ENCODE measurements around the gene DIABLO. TPM values are rescaled to one million over a fixed set of nuclear protein-coding genes. Genes with fewer than 3 reads are reported as not detected.
"Not testable (repeated sequence)": the region's sequence is repeated elsewhere in the genome, so short reads cannot be mapped to it uniquely, and the experiment has no call there.

The DIABLO gene
- total RNA-seq, 1 donor from 2014 or later = 47.9 TPM

DNA sequence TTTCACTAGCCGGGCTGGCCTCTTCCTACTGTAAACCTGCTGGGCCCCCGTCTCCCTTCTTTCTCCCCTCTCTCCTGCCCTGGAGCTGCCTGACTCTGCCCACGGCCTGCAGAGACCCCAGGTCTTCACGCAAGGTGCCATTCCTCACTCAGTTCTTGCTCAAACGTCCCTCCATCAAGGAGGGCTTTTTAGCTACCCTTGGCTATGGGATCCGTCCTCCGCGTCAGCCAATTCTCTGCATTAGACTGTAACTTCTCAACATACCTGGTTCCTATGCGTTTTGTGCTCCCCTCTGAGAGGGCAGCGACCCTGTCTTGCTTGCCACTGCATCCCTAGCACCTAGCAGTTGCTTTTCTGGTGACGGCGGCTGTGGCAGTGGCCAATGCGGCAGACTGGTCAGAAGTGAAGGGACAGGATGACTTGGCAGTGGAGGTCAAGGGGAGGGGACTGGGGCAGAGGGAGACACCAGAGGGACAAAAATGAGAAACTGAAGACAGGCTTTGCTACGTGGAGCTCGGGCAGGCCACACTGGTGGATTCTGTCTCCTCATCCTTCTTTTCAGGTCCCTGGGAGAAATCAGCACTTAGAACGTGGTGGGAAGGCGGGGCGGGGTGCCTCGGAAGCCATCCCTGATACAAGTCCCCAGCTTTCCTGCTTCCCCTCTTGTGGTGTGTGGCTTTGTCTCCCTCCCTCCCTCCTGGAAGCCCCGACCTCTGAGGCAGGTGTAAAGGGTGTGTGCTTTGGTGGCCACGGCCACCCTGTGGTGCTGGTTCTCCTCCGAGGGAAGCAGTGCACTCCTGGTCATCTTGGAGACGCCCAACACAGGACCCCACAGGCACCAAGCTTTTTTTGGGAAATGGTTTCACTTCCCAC is 20.6 kb downstream of the DIABLO start:
- H3K9me3 ChIP-seq = no peaks in the 10 kb centered on the region
- TF ChIP-seq POLR2AphosphoS5 (IDR thresholded peaks at IDR 0.05; ENCODE audit: insufficient read depth in 1 of 2, low read depth in 1 of 2) (no peak), POLR2A (IDR thresholded peaks at IDR 0.05) (no peak)
- TF ChIP-seq, protein P1, sequence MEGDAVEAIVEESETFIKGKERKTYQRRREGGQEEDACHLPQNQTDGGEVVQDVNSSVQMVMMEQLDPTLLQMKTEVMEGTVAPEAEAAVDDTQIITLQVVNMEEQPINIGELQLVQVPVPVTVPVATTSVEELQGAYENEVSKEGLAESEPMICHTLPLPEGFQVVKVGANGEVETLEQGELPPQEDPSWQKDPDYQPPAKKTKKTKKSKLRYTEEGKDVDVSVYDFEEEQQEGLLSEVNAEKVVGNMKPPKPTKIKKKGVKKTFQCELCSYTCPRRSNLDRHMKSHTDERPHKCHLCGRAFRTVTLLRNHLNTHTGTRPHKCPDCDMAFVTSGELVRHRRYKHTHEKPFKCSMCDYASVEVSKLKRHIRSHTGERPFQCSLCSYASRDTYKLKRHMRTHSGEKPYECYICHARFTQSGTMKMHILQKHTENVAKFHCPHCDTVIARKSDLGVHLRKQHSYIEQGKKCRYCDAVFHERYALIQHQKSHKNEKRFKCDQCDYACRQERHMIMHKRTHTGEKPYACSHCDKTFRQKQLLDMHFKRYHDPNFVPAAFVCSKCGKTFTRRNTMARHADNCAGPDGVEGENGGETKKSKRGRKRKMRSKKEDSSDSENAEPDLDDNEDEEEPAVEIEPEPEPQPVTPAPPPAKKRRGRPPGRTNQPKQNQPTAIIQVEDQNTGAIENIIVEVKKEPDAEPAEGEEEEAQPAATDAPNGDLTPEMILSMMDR (IDR thresholded peaks at IDR 0.05) = no peak
- H3K27me3 ChIP-seq = peaks cover 6% of the 10 kb centered on the region
- intact Hi-C loops (cut with DNase I) = no loop called here
- H3K36me3 ChIP-seq = peaks cover 3 to 21% of the 10 kb centered on the region in 2 donors
- H3K4me3 ChIP-seq = no peak overlapping the region
- DNase-seq (ENCODE audit: extremely low spot score in 2 of 2) = no peak
- no peak overlapping the region for H3K27ac ChIP-seq
- H3K4me1 ChIP-seq = peaks cover 18% of the 10 kb centered on the region

DNA sequence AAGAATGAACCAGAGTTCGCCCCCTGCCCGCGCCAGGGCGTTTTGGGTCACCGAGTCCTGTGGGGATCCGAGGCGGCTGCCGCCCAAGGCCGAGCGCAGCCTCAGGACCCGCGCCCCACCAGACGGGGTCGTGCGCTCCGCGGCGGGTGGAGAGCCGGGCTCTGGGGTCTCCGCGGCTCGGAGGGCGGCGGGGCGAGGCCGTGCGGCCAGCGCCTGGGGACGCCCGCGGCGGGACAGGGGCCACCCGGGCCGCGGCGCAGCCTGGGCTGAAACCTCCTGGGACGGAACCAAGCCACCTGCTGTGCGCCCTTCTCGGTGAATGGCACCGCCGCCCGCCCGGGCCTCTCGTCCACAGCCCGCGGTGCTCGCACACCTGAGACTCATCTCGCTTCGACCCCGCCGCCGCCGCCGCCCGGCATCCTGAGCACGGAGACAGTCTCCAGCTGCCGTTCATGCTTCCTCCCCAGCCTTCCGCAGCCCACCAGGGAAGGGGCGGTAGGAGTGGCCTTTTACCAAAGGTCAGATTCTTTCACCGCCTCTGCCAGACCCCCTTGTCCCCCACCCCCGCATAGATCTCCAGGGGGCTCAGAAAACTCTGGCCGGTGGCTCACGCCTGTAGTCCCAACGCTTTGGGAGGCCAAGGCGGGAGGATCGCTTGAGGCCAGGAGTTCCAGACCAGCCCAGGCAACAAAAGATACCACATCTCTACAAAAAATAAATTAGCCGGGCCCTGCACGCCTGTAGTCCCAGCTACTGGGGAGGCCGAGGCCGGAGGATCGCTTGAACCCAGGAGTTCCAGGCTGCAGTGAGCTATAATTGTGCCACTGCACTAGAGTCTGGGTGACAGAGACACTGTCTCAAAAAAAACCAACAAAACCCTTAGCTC is 21.4 kb downstream of the DIABLO start:
- H3K4me1 ChIP-seq = peaks cover 18% of the 10 kb centered on the region
- no peak for DNase-seq (ENCODE audit: extremely low spot score in 2 of 2)
- no peak for TF ChIP-seq POLR2A (IDR thresholded peaks at IDR 0.05)
- TF ChIP-seq, protein P1 (IDR thresholded peaks at IDR 0.05) = no peak
- no peak for TF ChIP-seq POLR2AphosphoS5 (IDR thresholded peaks at IDR 0.05; ENCODE audit: insufficient read depth in 1 of 2, low read depth in 1 of 2)
- no peak overlapping the region for H3K27ac ChIP-seq
- peaks cover 6% of the 10 kb centered on the region for H3K27me3 ChIP-seq
- intact Hi-C loops (cut with DNase I) = no loop called here
- no peaks in the 10 kb centered on the region for H3K9me3 ChIP-seq
- H3K4me3 ChIP-seq = peak overlapping the region; percentile 55 to 75
- peaks cover under 1 to 17% of the 10 kb centered on the region in 2 donors for H3K36me3 ChIP-seq

DNA sequence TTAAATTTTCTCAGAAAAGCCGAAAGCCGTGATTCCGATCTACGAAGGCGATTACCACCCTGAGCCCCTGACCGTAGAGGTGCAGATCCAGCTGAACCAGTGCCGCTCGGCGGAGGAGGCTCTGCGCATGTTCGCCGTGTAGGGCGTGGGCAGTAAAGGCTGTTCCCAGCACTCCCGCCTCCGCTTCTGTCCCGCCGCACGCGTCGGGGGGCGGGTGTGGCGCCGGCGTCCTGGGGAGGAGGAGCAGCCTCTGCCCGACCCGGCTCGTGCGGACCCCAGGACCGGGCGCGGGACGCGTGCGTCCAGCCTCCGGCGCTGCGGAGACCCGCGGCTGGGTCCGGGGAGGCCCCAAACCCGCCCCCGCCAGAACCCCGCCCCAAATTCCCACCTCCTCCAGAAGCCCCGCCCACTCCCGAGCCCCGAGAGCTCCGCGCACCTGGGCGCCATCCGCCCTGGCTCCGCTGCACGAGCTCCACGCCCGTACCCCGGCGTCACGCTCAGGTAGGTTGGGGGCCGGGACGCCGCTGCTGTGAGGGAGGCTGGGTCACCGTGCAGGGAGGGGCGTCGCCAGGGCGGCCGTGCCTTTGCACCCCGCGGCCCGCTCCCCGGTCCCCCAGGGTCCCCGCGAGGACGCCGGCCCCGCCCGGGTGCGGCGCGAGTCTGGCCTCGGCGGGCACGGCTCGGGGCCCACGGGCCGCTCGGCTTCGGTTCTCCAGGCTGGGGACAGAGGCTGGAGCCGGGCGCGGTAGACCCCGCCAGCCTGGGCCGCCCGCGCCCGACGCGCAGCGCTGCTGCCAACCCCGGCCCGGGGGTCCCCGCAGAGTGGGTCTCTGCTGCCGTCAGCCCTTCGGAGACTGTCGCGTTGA is 22.3 kb downstream of the DIABLO start, which contains the start of gene B3GNT4:
TSS of gene B3GNT4 (plus strand) at position 409 of the 866 bp plus-strand sequence. CDS start 910 bp downstream, outside the sequence.
- Histone ChIP-seq H3K36me3 (peaks cover 0 to 11% of the 10 kb centered on the region in 2 donors), H3K9me3 (no peaks in the 10 kb centered on the region), H3K4me3 (peak within 1 kb of the TSS; percentile 55 to 75), H3K27me3 (peaks cover 6% of the 10 kb centered on the region), H3K27ac (no peak within 1 kb of the TSS), H3K4me1 (peaks cover 18% of the 10 kb centered on the region)
- TF ChIP-seq POLR2AphosphoS5 (IDR thresholded peaks at IDR 0.05; ENCODE audit: insufficient read depth in 1 of 2, low read depth in 1 of 2) = no peak
- TF ChIP-seq, protein P1 (IDR thresholded peaks at IDR 0.05) = no peak
- TF ChIP-seq POLR2A (IDR thresholded peaks at IDR 0.05) = no peak
- DNase-seq (ENCODE audit: extremely low spot score in 2 of 2) = no peak
- intact Hi-C loops (cut with DNase I) = no loop called here

DNA sequence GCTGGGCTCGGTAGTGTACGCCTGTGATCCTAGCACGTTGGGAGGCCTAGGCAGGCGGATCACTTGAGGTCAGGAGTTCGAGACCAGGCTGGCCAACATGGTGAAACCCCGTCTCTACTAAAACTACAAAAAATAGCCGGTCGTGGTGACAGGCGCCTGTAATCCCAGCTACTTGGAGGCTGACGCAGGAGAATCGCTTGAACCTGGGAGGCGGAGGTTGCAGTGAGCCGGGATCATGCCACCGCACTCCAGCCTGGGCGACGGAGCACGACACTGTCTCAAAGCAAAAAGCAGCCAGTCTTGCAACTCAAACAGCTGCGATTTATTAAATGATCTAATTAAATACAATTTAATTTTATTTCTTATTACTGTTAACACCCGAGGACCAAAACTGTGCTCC is 23.0 kb downstream of the DIABLO start:
- intact Hi-C loops (cut with DNase I); H3K9me3 ChIP-seq; H3K36me3 ChIP-seq; H3K27me3 ChIP-seq; H3K27ac ChIP-seq; DNase-seq (ENCODE audit: extremely low spot score in 2 of 2): not testable (repeated sequence)
- Histone ChIP-seq H3K4me3 (peak overlapping the region; percentile 55 to 75), H3K4me1 (peaks cover 18% of the 10 kb centered on the region)

DNA sequence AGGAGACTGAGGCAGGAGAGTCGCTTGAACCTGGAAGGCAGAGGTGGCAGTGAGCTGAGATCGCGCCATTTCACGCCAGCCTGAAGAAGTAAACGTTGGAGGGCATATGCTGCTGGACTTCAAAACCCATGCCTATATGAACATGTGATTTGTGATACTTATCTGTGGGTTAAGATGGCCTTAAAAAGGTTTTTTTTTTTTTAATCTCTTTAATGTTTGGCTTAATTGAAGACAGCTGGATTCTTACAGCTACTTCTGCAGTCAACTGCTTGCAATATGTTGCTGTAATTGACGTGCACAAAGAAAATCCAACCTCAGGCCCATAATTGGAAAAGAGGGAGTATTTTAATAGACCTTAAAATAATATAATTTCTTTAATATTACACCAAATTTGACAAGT is 23.8 kb downstream of the DIABLO start:
- no peaks in the 10 kb centered on the region for H3K36me3 ChIP-seq
- no peaks in the 10 kb centered on the region for H3K9me3 ChIP-seq
- H3K4me3 ChIP-seq = no peak overlapping the region
- intact Hi-C loops (cut with DNase I) = no loop called here
- H3K4me1 ChIP-seq = peaks cover 18% of the 10 kb centered on the region
- H3K27me3 ChIP-seq = peaks cover 6% of the 10 kb centered on the region
- no peak for TF ChIP-seq POLR2A (IDR thresholded peaks at IDR 0.05)
- no peak for TF ChIP-seq POLR2AphosphoS5 (IDR thresholded peaks at IDR 0.05; ENCODE audit: insufficient read depth in 1 of 2, low read depth in 1 of 2)
- TF ChIP-seq, protein P1 (IDR thresholded peaks at IDR 0.05) = no peak
- no peak overlapping the region for H3K27ac ChIP-seq
- DNase-seq (ENCODE audit: extremely low spot score in 2 of 2) = no peak

Measured in vagina (tissue), 2 donors.